ENCODE data around the gene PCDHGA7.
A peak's percentile ranks its signal among the peaks of the same experiment; 100 is the strongest.

PCDHGA7 gene

DNA sequence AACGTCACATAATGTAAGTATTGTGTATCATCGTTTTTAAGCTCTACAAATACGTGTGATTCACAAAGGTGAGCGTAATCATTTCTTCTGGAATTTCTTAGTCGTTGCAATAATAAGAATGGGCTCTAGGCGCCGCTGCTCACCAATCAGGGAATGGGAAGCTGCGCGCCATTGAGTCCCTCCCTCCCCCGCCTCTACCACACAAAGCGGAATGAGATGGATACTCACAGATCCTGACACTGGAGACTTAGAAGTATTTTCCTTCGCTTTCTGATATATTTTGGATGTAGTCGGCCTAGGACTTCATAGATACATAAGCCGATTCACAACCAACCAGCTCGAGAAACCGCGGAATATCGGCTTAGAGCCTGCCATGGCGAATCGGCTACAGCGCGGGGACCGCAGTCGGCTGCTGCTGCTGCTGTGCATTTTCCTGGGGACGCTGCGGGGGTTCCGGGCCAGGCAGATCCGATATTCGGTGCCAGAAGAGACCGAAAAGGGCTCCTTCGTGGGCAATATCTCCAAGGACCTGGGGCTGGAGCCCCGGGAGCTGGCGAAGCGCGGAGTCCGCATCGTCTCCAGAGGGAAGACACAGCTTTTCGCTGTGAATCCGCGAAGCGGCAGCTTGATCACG lies 38.4 kb downstream of the PCDHGA7 start, which contains the start of gene PCDHGA11:
Gene PCDHGA11 (plus strand): TSS at position 197 of the 634 bp plus-strand sequence. CDS start 177 bp downstream, at position 374.
- CTCF ChIA-PET = interaction anchor here (0.6 to 7.0 kb wide), 65 partner anchors 9 to 335 kb away, joined by 3 to 160 read pairs (median 5); partner anchors contain the start of genes DIAPH1, PCDHB11, PCDHB14 and PCDHB15
- peak within 1 kb of the TSS; percentile 67 for H3K4me3 ChIP-seq (ENCODE audit: low read depth, low read length)
- no peak within 1 kb of the TSS for H3K27ac ChIP-seq (ENCODE audit: extremely low read depth, low read depth, low read length)
- H3K9me3 ChIP-seq (ENCODE audit: control insufficient read depth, insufficient read depth, low read depth, low read length) = no peaks in the 10 kb centered on the region; the same call in 1 of the 2 replicates
- POLR2A ChIA-PET = interaction anchor here (0.9 to 1.5 kb wide), 3 partner anchors 101 to 104 kb away, joined by 3 to 6 read pairs (median 4); partner anchors contain the start of gene TAF7
- H3K36me3 ChIP-seq (ENCODE audit: control insufficient read depth in 2 of 2, insufficient read depth in 1 of 2, low read length in 2 of 2) = no peaks in the 10 kb centered on the region
- H3K4me1 ChIP-seq (ENCODE audit: control insufficient read depth, insufficient read depth, low read length) = no peaks in the 10 kb centered on the region
- TF ChIP-seq ZBTB21 (tag by site-specific recombination; IDR thresholded peaks at IDR 0.05) (no peak), ZNF529 (tag by site-specific recombination; IDR thresholded peaks at IDR 0.05; ENCODE audit: insufficient replicate concordance) (no peak), ZNF600 (tag by site-specific recombination; IDR thresholded peaks at IDR 0.05) (peak; percentile 41; the same call in 1 of the 2 replicates), ZNF19 (tag by site-specific recombination; IDR thresholded peaks at IDR 0.05; ENCODE audit: low read depth) (no peak), GLI2 (tag by site-specific recombination; IDR thresholded peaks at IDR 0.05; ENCODE audit: borderline replicate concordance, low read depth) (no peak), ZNF394 (tag by site-specific recombination; IDR thresholded peaks at IDR 0.05; ENCODE audit: borderline replicate concordance) (no peak; the same call in 1 of the 2 replicates), OSR2 (tag by site-specific recombination; IDR thresholded peaks at IDR 0.05) (no peak), ZNF274 (IDR thresholded peaks at IDR 0.05; ENCODE audit: low read length) (no peak), ZNF274 (tag by site-specific recombination; IDR thresholded peaks at IDR 0.05; ENCODE audit: borderline replicate concordance) (no peak), ZNF223 (tag by site-specific recombination; IDR thresholded peaks at IDR 0.05) (no peak), ZNF48 (tag by site-specific recombination; IDR thresholded peaks at IDR 0.05) (no peak), PRDM6 (tag by site-specific recombination; IDR thresholded peaks at IDR 0.05) (no peak), ZNF16 (tag by site-specific recombination; IDR thresholded peaks at IDR 0.05; ENCODE audit: low read depth) (no peak), KLF1 (tag by site-specific recombination; IDR thresholded peaks at IDR 0.05) (no peak), ZNF211 (tag by site-specific recombination; IDR thresholded peaks at IDR 0.05; ENCODE audit: low read depth) (no peak), INSM2 (tag by site-specific recombination; IDR thresholded peaks at IDR 0.05) (no peak), ZNF341 (tag by site-specific recombination; IDR thresholded peaks at IDR 0.05; ENCODE audit: low read depth) (peak; percentile 35; the same call in 1 of the 2 replicates), PRDM4 (tag by site-specific recombination; IDR thresholded peaks at IDR 0.05) (no peak), RBAK (tag by site-specific recombination; IDR thresholded peaks at IDR 0.05) (no peak), FEZF1 (tag by site-specific recombination; IDR thresholded peaks at IDR 0.05) (no peak), ZNF777 (tag by site-specific recombination; IDR thresholded peaks at IDR 0.05; ENCODE audit: borderline replicate concordance) (no peak), ZNF121 (tag by site-specific recombination; IDR thresholded peaks at IDR 0.05) (no peak)
- TF ChIP-seq, protein P1, sequence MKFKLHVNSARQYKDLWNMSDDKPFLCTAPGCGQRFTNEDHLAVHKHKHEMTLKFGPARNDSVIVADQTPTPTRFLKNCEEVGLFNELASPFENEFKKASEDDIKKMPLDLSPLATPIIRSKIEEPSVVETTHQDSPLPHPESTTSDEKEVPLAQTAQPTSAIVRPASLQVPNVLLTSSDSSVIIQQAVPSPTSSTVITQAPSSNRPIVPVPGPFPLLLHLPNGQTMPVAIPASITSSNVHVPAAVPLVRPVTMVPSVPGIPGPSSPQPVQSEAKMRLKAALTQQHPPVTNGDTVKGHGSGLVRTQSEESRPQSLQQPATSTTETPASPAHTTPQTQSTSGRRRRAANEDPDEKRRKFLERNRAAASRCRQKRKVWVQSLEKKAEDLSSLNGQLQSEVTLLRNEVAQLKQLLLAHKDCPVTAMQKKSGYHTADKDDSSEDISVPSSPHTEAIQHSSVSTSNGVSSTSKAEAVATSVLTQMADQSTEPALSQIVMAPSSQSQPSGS (tag by site-specific recombination; IDR thresholded peaks at IDR 0.05; ENCODE audit: low read depth) = no peak
- TF ChIP-seq, protein P2, sequence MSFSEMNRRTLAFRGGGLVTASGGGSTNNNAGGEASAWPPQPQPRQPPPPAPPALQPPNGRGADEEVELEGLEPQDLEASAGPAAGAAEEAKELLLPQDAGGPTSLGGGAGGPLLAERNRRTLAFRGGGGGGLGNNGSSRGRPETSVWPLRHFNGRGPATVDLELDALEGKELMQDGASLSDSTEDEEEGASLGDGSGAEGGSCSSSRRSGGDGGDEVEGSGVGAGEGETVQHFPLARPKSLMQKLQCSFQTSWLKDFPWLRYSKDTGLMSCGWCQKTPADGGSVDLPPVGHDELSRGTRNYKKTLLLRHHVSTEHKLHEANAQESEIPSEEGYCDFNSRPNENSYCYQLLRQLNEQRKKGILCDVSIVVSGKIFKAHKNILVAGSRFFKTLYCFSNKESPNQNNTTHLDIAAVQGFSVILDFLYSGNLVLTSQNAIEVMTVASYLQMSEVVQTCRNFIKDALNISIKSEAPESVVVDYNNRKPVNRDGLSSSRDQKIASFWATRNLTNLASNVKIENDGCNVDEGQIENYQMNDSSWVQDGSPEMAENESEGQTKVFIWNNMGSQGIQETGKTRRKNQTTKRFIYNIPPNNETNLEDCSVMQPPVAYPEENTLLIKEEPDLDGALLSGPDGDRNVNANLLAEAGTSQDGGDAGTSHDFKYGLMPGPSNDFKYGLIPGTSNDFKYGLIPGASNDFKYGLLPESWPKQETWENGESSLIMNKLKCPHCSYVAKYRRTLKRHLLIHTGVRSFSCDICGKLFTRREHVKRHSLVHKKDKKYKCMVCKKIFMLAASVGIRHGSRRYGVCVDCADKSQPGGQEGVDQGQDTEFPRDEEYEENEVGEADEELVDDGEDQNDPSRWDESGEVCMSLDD (tag by site-specific recombination; IDR thresholded peaks at IDR 0.05) = no peak
- TF ChIP-seq, protein P3, sequence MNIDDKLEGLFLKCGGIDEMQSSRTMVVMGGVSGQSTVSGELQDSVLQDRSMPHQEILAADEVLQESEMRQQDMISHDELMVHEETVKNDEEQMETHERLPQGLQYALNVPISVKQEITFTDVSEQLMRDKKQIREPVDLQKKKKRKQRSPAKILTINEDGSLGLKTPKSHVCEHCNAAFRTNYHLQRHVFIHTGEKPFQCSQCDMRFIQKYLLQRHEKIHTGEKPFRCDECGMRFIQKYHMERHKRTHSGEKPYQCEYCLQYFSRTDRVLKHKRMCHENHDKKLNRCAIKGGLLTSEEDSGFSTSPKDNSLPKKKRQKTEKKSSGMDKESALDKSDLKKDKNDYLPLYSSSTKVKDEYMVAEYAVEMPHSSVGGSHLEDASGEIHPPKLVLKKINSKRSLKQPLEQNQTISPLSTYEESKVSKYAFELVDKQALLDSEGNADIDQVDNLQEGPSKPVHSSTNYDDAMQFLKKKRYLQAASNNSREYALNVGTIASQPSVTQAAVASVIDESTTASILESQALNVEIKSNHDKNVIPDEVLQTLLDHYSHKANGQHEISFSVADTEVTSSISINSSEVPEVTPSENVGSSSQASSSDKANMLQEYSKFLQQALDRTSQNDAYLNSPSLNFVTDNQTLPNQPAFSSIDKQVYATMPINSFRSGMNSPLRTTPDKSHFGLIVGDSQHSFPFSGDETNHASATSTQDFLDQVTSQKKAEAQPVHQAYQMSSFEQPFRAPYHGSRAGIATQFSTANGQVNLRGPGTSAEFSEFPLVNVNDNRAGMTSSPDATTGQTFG (tag by site-specific recombination; IDR thresholded peaks at IDR 0.05; ENCODE audit: borderline replicate concordance) = no peak
